MM.1S (cell line): ENCODE measurements around the gene PCYT2.

Source experiments
- DNase-seq: peaks from one replicate; pipeline ENCODE4 v3.0.0-alpha.2; 2015
- H2AFZ ChIP-seq: fragments of 300-600 bp; sonication (generic); 2 replicates; pipeline ENCODE4 v1.6.0; 2016; ENCODE audit warnings: antibody characterized with exemption, low read length
- H3F3A ChIP-seq: fragments of 300-600 bp; sonication (generic); 2 replicates; pipeline ENCODE4 v1.6.1; 2016; ENCODE audit warnings: mild to moderate bottlenecking, antibody characterized with exemption, low read length, moderate library complexity, mixed read lengths; ENCODE audit not compliant: insufficient read depth
- H3K27ac ChIP-seq: fragments of 300-600 bp; sonication (generic); 2 replicates; pipeline ENCODE4 v1.5.1; 2016; ENCODE audit warnings: mild to moderate bottlenecking, low read length
- H3K27me3 ChIP-seq: fragments of 300-600 bp; sonication (generic); replicated peaks from 2 replicates; pipeline ENCODE4 v1.6.0; 2016; ENCODE audit warnings: low read length; ENCODE audit not compliant: insufficient read depth
- H3K36me3 ChIP-seq: fragments of 300-600 bp; sonication (generic); replicated peaks from 2 replicates; pipeline ENCODE4 v1.6.1; 2016; ENCODE audit warnings: mild to moderate bottlenecking, low read length, mixed read lengths; ENCODE audit not compliant: insufficient read depth
- H3K4me1 ChIP-seq: fragments of 300-600 bp; sonication (generic); 2 replicates; pipeline ENCODE4 v1.6.1; 2016; ENCODE audit warnings: low read length, mixed read lengths
- H3K4me2 ChIP-seq: fragments of 300-600 bp; sonication (generic); 2 replicates; pipeline ENCODE4 v1.6.0; 2016; ENCODE audit warnings: low read depth, low read length
- H3K4me3 ChIP-seq: fragments of 300-600 bp; sonication (generic); 2 replicates; pipeline ENCODE4 v1.5.1; 2016; ENCODE audit warnings: low read length, mixed read lengths
- H3K79me2 ChIP-seq: fragments of 300-600 bp; sonication (generic); 2 replicates; pipeline ENCODE4 v1.6.1; 2016; ENCODE audit warnings: mixed run types, low read length, mixed read lengths
- H3K9ac ChIP-seq: fragments of 300-600 bp; sonication (generic); 2 replicates; pipeline ENCODE4 v1.6.1; 2016; ENCODE audit warnings: low read length, mixed read lengths
- H3K9me2 ChIP-seq: fragments of 300-600 bp; sonication (generic); replicated peaks from 2 replicates; pipeline ENCODE4 v1.6.1; 2016; ENCODE audit warnings: mild to moderate bottlenecking, low read length, mixed read lengths; ENCODE audit not compliant: insufficient read depth
- H3K9me3 ChIP-seq: fragments of 300-600 bp; sonication (generic); replicated peaks from 2 replicates; pipeline ENCODE4 v1.6.1; 2016; ENCODE audit warnings: mild to moderate bottlenecking, low read length, mixed read lengths; ENCODE audit not compliant: insufficient read depth
- H4K20me1 ChIP-seq: fragments of 300-600 bp; sonication (generic); 2 replicates; pipeline ENCODE4 v1.6.1; 2016; ENCODE audit warnings: mild to moderate bottlenecking, low read length, moderate library complexity, mixed read lengths; ENCODE audit not compliant: insufficient read depth
- CTCF ChIP-seq: fragments of 300-600 bp; sonication (generic); IDR thresholded peaks from 2 replicates; pipeline ENCODE4 v1.5.1; 2016; ENCODE audit warnings: antibody characterized with exemption, low read length, mixed read lengths
- EZH2 ChIP-seq: fragments of 300-600 bp; sonication (generic); optimal IDR thresholded peaks from 2 replicates; pipeline ENCODE3; 2017; ENCODE audit warnings: low read depth, mild to moderate bottlenecking, antibody characterized with exemption, low read length, mixed read lengths
- EZH2phosphoT487 ChIP-seq: fragments of 300-600 bp; sonication (generic); IDR thresholded peaks from 2 replicates; pipeline ENCODE4 v1.6.1; 2018; ENCODE audit warnings: antibody characterized with exemption, low read length

PCYT2 gene

GRCh38 chr17:81931189-81931556 lies 20.0 kb upstream of the PCYT2 start:
- no peak overlapping the region for H3K9ac ChIP-seq
- H3F3A ChIP-seq, result peaks cover 5% of the 10 kb centered on the region
- no peak for DNase-seq
- TF ChIP-seq CTCF (no peak), EZH2 (no peak), EZH2phosphoT487 (no peak)
- no peaks in the 10 kb centered on the region for H3K27me3 ChIP-seq
- peaks cover 21% of the 10 kb centered on the region for H3K79me2 ChIP-seq
- peaks cover 6% of the 10 kb centered on the region for H3K4me1 ChIP-seq
- H2AFZ ChIP-seq, result no peak overlapping the region
- no peaks in the 10 kb centered on the region for H3K9me2 ChIP-seq
- no peak overlapping the region for H3K4me2 ChIP-seq
- H3K9me3 ChIP-seq, result no peaks in the 10 kb centered on the region
- H3K4me3 ChIP-seq, result no peak overlapping the region
- H4K20me1 ChIP-seq, result 0 out of 2 replicates have a peak, but pooled peaks cover 2% of the 10 kb centered on the region
- no peaks in the 10 kb centered on the region for H3K36me3 ChIP-seq
- no peak overlapping the region for H3K27ac ChIP-seq

- no peaks in the 10 kb centered on the region for H3K27me3 ChIP-seq
- H2AFZ ChIP-seq, result no peak overlapping the region
- peaks cover 11% of the 10 kb centered on the region for H3K4me1 ChIP-seq
- DNase-seq, result no peak
- H3K9me2 ChIP-seq, result no peaks in the 10 kb centered on the region
- H3K9ac ChIP-seq, result no peak overlapping the region
- TF ChIP-seq EZH2phosphoT487, result no peak
- no peak for TF ChIP-seq EZH2
- no peak for TF ChIP-seq CTCF
- peaks cover 23% of the 10 kb centered on the region for H3K79me2 ChIP-seq
- H3K36me3 ChIP-seq, result no peaks in the 10 kb centered on the region
- no peaks in the 10 kb centered on the region for H3K9me3 ChIP-seq
- H3K27ac ChIP-seq, result no peak overlapping the region
- H4K20me1 ChIP-seq, result 0 out of 2 replicates have a peak, but pooled peaks cover 3% of the 10 kb centered on the region
- no peak overlapping the region for H3K4me3 ChIP-seq
- no peak overlapping the region for H3K4me2 ChIP-seq
- H3F3A ChIP-seq, result peaks cover 9% of the 10 kb centered on the region
Observed at GRCh38 chr17:81930142-81931125, 19.2 kb upstream of the PCYT2 start.

GRCh38 chr17:81929253-81930141 lies 18.3 kb upstream of the PCYT2 start:
- Histone ChIP-seq H3K9me2 (no peaks in the 10 kb centered on the region), H3K4me2 (no peak overlapping the region), H3K27ac (no peak overlapping the region), H3F3A (peaks cover 15% of the 10 kb centered on the region), H3K27me3 (no peaks in the 10 kb centered on the region), H3K4me1 (peaks cover 17% of the 10 kb centered on the region), H3K4me3 (no peak overlapping the region), H4K20me1 (0 out of 2 replicates have a peak, but pooled peaks cover 3% of the 10 kb centered on the region), H3K36me3 (no peaks in the 10 kb centered on the region), H2AFZ (no peak overlapping the region), H3K79me2 (peaks cover 33% of the 10 kb centered on the region), H3K9ac (no peak overlapping the region), H3K9me3 (no peaks in the 10 kb centered on the region)
- no peak for DNase-seq
- no peak for TF ChIP-seq CTCF
- TF ChIP-seq EZH2, result no peak
- no peak for TF ChIP-seq EZH2phosphoT487
